Natural killer cell (primary cell): Measurements from ENCODE around the gene HIGD1C. TPM values are rescaled to one million over a fixed set of nuclear protein-coding genes. Genes with fewer than 3 reads are reported as not detected.
"Not testable (repeated sequence)": the region's sequence is repeated elsewhere in the genome, so short reads cannot be mapped to it uniquely, and the experiment has no call there.

ENCODE experiments used
- ATAC-seq, 3 donors: fragments of 150-1000 bp in 2 of 3; fragments of 200-7000 bp in 1 of 3; cut with Tn5 transposase; 1 replicate in 1 of 3; 2 replicates in 2 of 3; pipeline ENCODE4 v1.10.0; 2021; ENCODE audit warnings: mild to moderate bottlenecking in 2 of 3, moderate library complexity in 2 of 3
- DNase-seq, 2 donors: peaks; one replicate each; pipeline versions ENCODE4 v3.0.0 to v3.0.0-alpha.2; 2013 to 2021; ENCODE audit warnings: mixed read lengths in 1 of 2
- H3K27ac ChIP-seq: one replicate; pipeline ENCODE4 v1.5.1; 2013; ENCODE audit warnings: mild to moderate bottlenecking, low read length
- H3K27me3 ChIP-seq: one replicate; pipeline ENCODE4 v1.6.1; 2013; ENCODE audit warnings: low read length; ENCODE audit not compliant: control insufficient read depth, insufficient read depth
- H3K36me3 ChIP-seq: one replicate; pipeline ENCODE4 v1.6.1; 2013; ENCODE audit warnings: low read length; ENCODE audit not compliant: control insufficient read depth, insufficient read depth
- H3K4me1 ChIP-seq: one replicate; pipeline ENCODE4 v1.6.1; 2013; ENCODE audit warnings: low read length; ENCODE audit not compliant: control insufficient read depth, insufficient read depth
- H3K4me3 ChIP-seq: one replicate; pipeline ENCODE4 v1.5.1; 2013; ENCODE audit warnings: low read length
- H3K9me3 ChIP-seq: one replicate; pipeline ENCODE4 v1.6.1; 2013; ENCODE audit warnings: low read length; ENCODE audit not compliant: control insufficient read depth, insufficient read depth
- H3K27ac Mint-ChIP-seq, 2 donors: one replicate each; pipeline ENCODE4 v1.8.0; 2022; ENCODE audit warnings: mild to moderate bottlenecking in 2 of 2, mixed read lengths in 2 of 2, moderate library complexity in 1 of 2
- H3K27me3 Mint-ChIP-seq, 2 donors: one replicate each; pipeline ENCODE4 v1.8.0; 2022; ENCODE audit warnings: low read depth in 2 of 2, mixed read lengths in 2 of 2
- H3K36me3 Mint-ChIP-seq: one replicate; pipeline ENCODE4 v1.8.0; 2022; ENCODE audit warnings: mixed read lengths
- H3K4me1 Mint-ChIP-seq, 2 donors: one replicate each; pipeline ENCODE4 v1.8.0; 2022; ENCODE audit warnings: mixed read lengths in 2 of 2
- H3K4me3 Mint-ChIP-seq: one replicate; pipeline ENCODE4 v1.8.0; 2022; ENCODE audit warnings: mild to moderate bottlenecking, moderate library complexity, mixed read lengths
- H3K9me3 Mint-ChIP-seq, 2 donors: one replicate each; pipeline ENCODE4 v1.8.0; 2022; ENCODE audit warnings: mixed read lengths in 2 of 2
- WGBS: methylation state at CpG from one replicate; pipeline ENCODE4 v1.1.7; 2013; ENCODE audit warnings: missing lambda C conversion rate; ENCODE audit not compliant: insufficient coverage; 5-methylcytosine and 5-hydroxymethylcytosine counted together
- intact Hi-C: fragments of 100-400 bp; cut with micrococcal nuclease; formaldehyde crosslinking; loops from one replicate; pipeline ENCODE4 v1.14.2; 2022
- total RNA-seq, 4 donors: library from RNA; stranded (reverse); fragments of 120-200 nt in 1 of 4; gene quantifications; one replicate each; pipeline versions ENCODE4 v1.2.3 to v1.2.4, GENCODE V29; 2013 to 2022
- TF ChIP-seq, protein P1 (sequence below): fragments of 200-600 bp; IDR thresholded peaks from one replicate; pipeline ENCODE4 v1.8.0; 2022; ENCODE audit warnings: antibody characterized with exemption

Gene HIGD1C
- total RNA-seq, 3 donors from 2014 or later (not counting 1 experiment from before 2014, with no cell fraction given) = not detected

- H3K4me3 ChIP-seq = peak overlapping the region; percentile 53
- Mint-ChIP-seq H3K4me3 (peak overlapping the region; percentile 96), H3K36me3 (no peaks in the 10 kb centered on the region), H3K27ac (peak overlapping the region; percentile 92 to 95), H3K4me1 (peaks cover 53 to 66% of the 10 kb centered on the region in 2 donors), H3K27me3 (no peaks in the 10 kb centered on the region), H3K9me3 (no peaks in the 10 kb centered on the region)
- no peaks in the 10 kb centered on the region for H3K9me3 ChIP-seq
- no peak for DNase-seq
- H3K4me1 ChIP-seq = peaks cover 23% of the 10 kb centered on the region
- ATAC-seq = no peak
- no peak overlapping the region for H3K27ac ChIP-seq
- H3K27me3 ChIP-seq = no peaks in the 10 kb centered on the region
- WGBS = 47% methylated on average over 3 of the region's 3 CpGs
- H3K36me3 ChIP-seq = peaks cover 19% of the 10 kb centered on the region
- intact Hi-C loops = loop anchor here (5.0 to 10.0 kb wide), 2 partner anchors 96 to 161 kb away; partner anchors contain the start of gene SLC11A2
- TF ChIP-seq, protein P1, sequence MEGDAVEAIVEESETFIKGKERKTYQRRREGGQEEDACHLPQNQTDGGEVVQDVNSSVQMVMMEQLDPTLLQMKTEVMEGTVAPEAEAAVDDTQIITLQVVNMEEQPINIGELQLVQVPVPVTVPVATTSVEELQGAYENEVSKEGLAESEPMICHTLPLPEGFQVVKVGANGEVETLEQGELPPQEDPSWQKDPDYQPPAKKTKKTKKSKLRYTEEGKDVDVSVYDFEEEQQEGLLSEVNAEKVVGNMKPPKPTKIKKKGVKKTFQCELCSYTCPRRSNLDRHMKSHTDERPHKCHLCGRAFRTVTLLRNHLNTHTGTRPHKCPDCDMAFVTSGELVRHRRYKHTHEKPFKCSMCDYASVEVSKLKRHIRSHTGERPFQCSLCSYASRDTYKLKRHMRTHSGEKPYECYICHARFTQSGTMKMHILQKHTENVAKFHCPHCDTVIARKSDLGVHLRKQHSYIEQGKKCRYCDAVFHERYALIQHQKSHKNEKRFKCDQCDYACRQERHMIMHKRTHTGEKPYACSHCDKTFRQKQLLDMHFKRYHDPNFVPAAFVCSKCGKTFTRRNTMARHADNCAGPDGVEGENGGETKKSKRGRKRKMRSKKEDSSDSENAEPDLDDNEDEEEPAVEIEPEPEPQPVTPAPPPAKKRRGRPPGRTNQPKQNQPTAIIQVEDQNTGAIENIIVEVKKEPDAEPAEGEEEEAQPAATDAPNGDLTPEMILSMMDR = no peak
These were observed 24.0 kb upstream of the HIGD1C start for GRCh38 chr12:50928392-50928791.

GRCh38 chr12:50929831-50930230 lies 22.5 kb upstream of the HIGD1C start:
- ATAC-seq = no peak
- intact Hi-C loops = loop anchor here (5.0 to 10.0 kb wide), 2 partner anchors 95 to 163 kb away; partner anchors contain the start of gene SLC11A2
- Histone ChIP-seq H3K36me3 (peaks cover 26% of the 10 kb centered on the region), H3K4me1 (peaks cover 17% of the 10 kb centered on the region), H3K27me3 (no peaks in the 10 kb centered on the region), H3K9me3 (no peaks in the 10 kb centered on the region), H3K4me3 (no peak overlapping the region), H3K27ac (no peak overlapping the region)
- no peak for DNase-seq
- Mint-ChIP-seq H3K4me1 (peaks cover 41 to 52% of the 10 kb centered on the region in 2 donors), H3K9me3 (no peaks in the 10 kb centered on the region), H3K27me3 (no peaks in the 10 kb centered on the region), H3K27ac (peak overlapping the region in 1 of 2 donors; percentile 92), H3K36me3 (no peaks in the 10 kb centered on the region), H3K4me3 (no peak overlapping the region)
- 94% methylated on average over 3 of the region's 3 CpGs for WGBS
- TF ChIP-seq, protein P1 = no peak

DNA sequence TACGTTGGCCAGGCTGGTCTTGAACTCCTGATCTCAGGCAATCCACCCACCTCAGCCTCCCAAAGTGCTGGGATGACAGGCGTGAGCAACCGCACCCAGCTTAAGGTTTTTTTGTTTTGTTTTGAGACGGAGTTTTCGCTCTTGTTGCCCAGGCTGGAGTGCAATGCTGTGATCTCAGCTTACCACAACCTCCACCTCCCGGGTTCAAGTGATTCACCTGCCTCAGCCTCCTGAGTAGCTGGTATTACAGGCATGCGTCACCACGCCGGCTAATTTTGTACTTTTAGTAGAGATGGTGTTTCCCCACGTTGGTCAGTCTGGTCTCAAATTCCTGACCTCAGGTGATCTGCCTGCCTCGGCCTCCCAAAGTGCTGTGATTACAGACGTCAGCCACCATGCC lies 21.9 kb upstream of the HIGD1C start:
- H3K9me3 ChIP-seq, H3K4me3 Mint-ChIP-seq, DNase-seq, ATAC-seq, H3K4me3 ChIP-seq, H3K36me3 Mint-ChIP-seq, H3K27me3 ChIP-seq, H3K9me3 Mint-ChIP-seq, H3K27ac ChIP-seq, intact Hi-C loops, H3K27me3 Mint-ChIP-seq: not testable (repeated sequence)
- WGBS = 79% methylated on average over 12 of the region's 12 CpGs
- H3K27ac Mint-ChIP-seq = peak overlapping the region; percentile 44 to 45
- H3K4me1 ChIP-seq = peaks cover 17% of the 10 kb centered on the region
- H3K4me1 Mint-ChIP-seq = peaks cover 34 to 46% of the 10 kb centered on the region in 2 donors
- H3K36me3 ChIP-seq = peaks cover 26% of the 10 kb centered on the region

- TF ChIP-seq, protein P1 = no peak
- Mint-ChIP-seq H3K27ac (peak overlapping the region; percentile 31 to 54), H3K4me1 (peaks cover 22 to 31% of the 10 kb centered on the region in 2 donors), H3K36me3 (no peaks in the 10 kb centered on the region), H3K4me3 (no peak overlapping the region), H3K27me3 (no peaks in the 10 kb centered on the region), H3K9me3 (no peaks in the 10 kb centered on the region)
- H3K27me3 ChIP-seq = no peaks in the 10 kb centered on the region
- DNase-seq (no peak), ATAC-seq (no peak)
- no peak overlapping the region for H3K27ac ChIP-seq
- peaks cover 11% of the 10 kb centered on the region for H3K4me1 ChIP-seq
- WGBS = 60% methylated on average over 1 of the region's 2 CpGs
- H3K36me3 ChIP-seq = peaks cover 26% of the 10 kb centered on the region
- intact Hi-C loops = no loop called here
- H3K9me3 ChIP-seq = peaks cover 3% of the 10 kb centered on the region
- H3K4me3 ChIP-seq = no peak overlapping the region
These were observed 19.5 kb upstream of the HIGD1C start for GRCh38 chr12:50932787-50933280.
